Endodermal cell (in vitro differentiated cells): ENCODE results near the gene GSDMA. TPM values are rescaled to one million over a fixed set of nuclear protein-coding genes. Genes with fewer than 3 reads are reported as not detected.
A peak's percentile ranks its signal among the peaks of the same experiment; 100 is the strongest.

Source experiments
- DNase-seq: peaks from one replicate; pipeline ENCODE4 v3.0.0-alpha.2; 2017
- H3K27ac ChIP-seq: 2 replicates; pipeline ENCODE4 v1.5.1; 2013; ENCODE audit warnings: mild to moderate bottlenecking, low read depth, low read length, moderate library complexity
- H3K27me3 ChIP-seq: 2 replicates; pipeline ENCODE4 v1.6.1; 2013; ENCODE audit warnings: mild to moderate bottlenecking, low read length, moderate library complexity; ENCODE audit not compliant: insufficient read depth, control insufficient read depth, poor library complexity, severe bottlenecking
- H3K36me3 ChIP-seq: 2 replicates; pipeline ENCODE4 v1.7.0; 2013; ENCODE audit warnings: mild to moderate bottlenecking, low read length, moderate library complexity; ENCODE audit not compliant: control insufficient read depth, insufficient read depth
- H3K4me1 ChIP-seq: one replicate; pipeline ENCODE4 v1.7.0; 2013; ENCODE audit warnings: low read length; ENCODE audit not compliant: control insufficient read depth, insufficient read depth
- H3K4me3 ChIP-seq: 2 replicates; pipeline ENCODE4 v1.5.1; 2013; ENCODE audit warnings: mild to moderate bottlenecking, low read length, moderate library complexity
- H3K9ac ChIP-seq: 2 replicates; pipeline ENCODE4 v1.6.1; 2013; ENCODE audit warnings: mild to moderate bottlenecking, low read length, moderate library complexity; ENCODE audit not compliant: poor library complexity, severe bottlenecking; ENCODE audit errors: extremely low read depth
- H3K9me3 ChIP-seq: 2 replicates; pipeline ENCODE4 v1.6.1; 2013; ENCODE audit warnings: mild to moderate bottlenecking, low read length, moderate library complexity; ENCODE audit not compliant: control insufficient read depth
- H3K27ac Mint-ChIP-seq: 2 replicates; pipeline ENCODE4 v1.8.0; 2020; ENCODE audit warnings: mixed read lengths
- H3K27me3 Mint-ChIP-seq: 2 replicates; pipeline ENCODE4 v1.8.0; 2021; ENCODE audit warnings: mild to moderate bottlenecking, mixed read lengths; ENCODE audit not compliant: insufficient read depth
- H3K36me3 Mint-ChIP-seq: 2 replicates; pipeline ENCODE4 v1.8.0; 2020; ENCODE audit warnings: low read depth, mixed read lengths
- H3K4me1 Mint-ChIP-seq: 2 replicates; pipeline ENCODE4 v1.8.0; 2020; ENCODE audit warnings: mixed read lengths
- H3K4me3 Mint-ChIP-seq: 2 replicates; pipeline ENCODE4 v1.8.0; 2020; ENCODE audit warnings: mild to moderate bottlenecking, moderate library complexity, mixed read lengths
- H3K9me3 Mint-ChIP-seq: 2 replicates; pipeline ENCODE4 v1.8.0; 2020; ENCODE audit warnings: mild to moderate bottlenecking, mixed read lengths
- CTCF ChIP-seq: fragments of 200-600 bp; sonication (generic); conservative IDR thresholded peaks from 2 replicates; pipeline ENCODE4 v1.5.0; 2021; ENCODE audit warnings: antibody characterized with exemption, mild to moderate bottlenecking
- WGBS, 2 experiments: methylation state at CpG; one replicate each; pipeline versions ENCODE4 v1.1.5 to v1.1.7; 2013; ENCODE audit warnings: missing lambda C conversion rate in 2 of 2, mixed read lengths in 1 of 2; ENCODE audit not compliant: insufficient coverage in 1 of 2, insufficient read length in 1 of 2; 5-methylcytosine and 5-hydroxymethylcytosine counted together
- total RNA-seq, 2 donors: library from RNA; stranded (reverse); fragmentation: NEBNext Ultra II Directional in 1 of 2; extraction: Animal tissue kit (Norgen Biotek cat#: 25700) in 1 of 2; gene quantifications; 2 replicates in 1 of 2; 3 replicates in 1 of 2; pipeline ENCODE4 v1.2.1, GENCODE V29; 2021

Gene GSDMA
- total RNA-seq, 2 donors from 2014 or later, result not detected

- peak overlapping the region; percentile 95 for H3K27ac ChIP-seq
- WGBS, 2 experiments, result 1% methylated on average over 12 to 15 of the region's 15 CpGs
Observed at GRCh38 chr17:39981207-39981741, 18.5 kb downstream of the GSDMA start.

GRCh38 chr17:39981766-39982375, 19.1 kb downstream of the GSDMA start:
- Histone ChIP-seq H3K4me3 (peak overlapping the region; percentile 99), H3K9ac (peak overlapping the region; percentile 98), H3K36me3 (peaks cover 36% of the 10 kb centered on the region), H3K27me3 (no peaks in the 10 kb centered on the region), H3K9me3 (no peaks in the 10 kb centered on the region), H3K4me1 (peaks cover 2% of the 10 kb centered on the region), H3K27ac (no peak overlapping the region)
- Mint-ChIP-seq H3K4me1 (peaks cover 23% of the 10 kb centered on the region), H3K27ac (peak overlapping the region; percentile 93), H3K4me3 (peak overlapping the region; percentile 92), H3K9me3 (no peaks in the 10 kb centered on the region), H3K27me3 (peaks cover 4% of the 10 kb centered on the region), H3K36me3 (peaks cover 32% of the 10 kb centered on the region)
- no peak for DNase-seq
- 48 to 49% methylated on average over 6 to 7 of the region's 7 CpGs for WGBS, 2 experiments
- TF ChIP-seq CTCF, result no peak

More at GRCh38 chr17:39981207-39981741, 18.5 kb downstream of the GSDMA start:
- Histone ChIP-seq H3K4me3 (peak overlapping the region; percentile 99), H3K36me3 (peaks cover 30% of the 10 kb centered on the region), H3K27me3 (no peaks in the 10 kb centered on the region), H3K9me3 (no peaks in the 10 kb centered on the region), H3K9ac (peak overlapping the region; percentile 98), H3K4me1 (peaks cover 2% of the 10 kb centered on the region)
- H3K4me1 Mint-ChIP-seq, result peaks cover 23% of the 10 kb centered on the region
- TF ChIP-seq CTCF, result no peak
- no peak for DNase-seq
- H3K27ac Mint-ChIP-seq, result peak overlapping the region; percentile 93
- H3K27me3 Mint-ChIP-seq, result peaks cover 5% of the 10 kb centered on the region
- no peaks in the 10 kb centered on the region for H3K9me3 Mint-ChIP-seq
- peak overlapping the region; percentile 92 for H3K4me3 Mint-ChIP-seq
- peaks cover 27% of the 10 kb centered on the region for H3K36me3 Mint-ChIP-seq

- Mint-ChIP-seq H3K9me3 (no peaks in the 10 kb centered on the region), H3K4me3 (no peak overlapping the region), H3K4me1 (no peaks in the 10 kb centered on the region), H3K36me3 (peaks cover 93% of the 10 kb centered on the region), H3K27ac (no peak overlapping the region), H3K27me3 (no peaks in the 10 kb centered on the region)
- Histone ChIP-seq H3K36me3 (peaks cover 95% of the 10 kb centered on the region), H3K9me3 (no peaks in the 10 kb centered on the region), H3K9ac (no peak overlapping the region), H3K4me1 (no peaks in the 10 kb centered on the region), H3K4me3 (no peak overlapping the region), H3K27me3 (no peaks in the 10 kb centered on the region), H3K27ac (no peak overlapping the region)
- no peak for DNase-seq
- WGBS, 2 experiments, result 95 to 97% methylated on average over 9 to 11 of the region's 11 CpGs
- no peak for TF ChIP-seq CTCF
Observed at GRCh38 chr17:39988206-39988810, 25.5 kb downstream of the GSDMA start.
